HUES6 (cell line): ENCODE measurements around the gene MPDZ.
"Not testable (repeated sequence)": the region's sequence is repeated elsewhere in the genome, so short reads cannot be mapped to it uniquely, and the experiment has no call there.

Source experiments
- H3K27ac ChIP-seq: 2 replicates; pipeline ENCODE4 v1.7.0; 2013; ENCODE audit warnings: low read depth, mild to moderate bottlenecking, low read length, inconsistent platforms
- H3K27me3 ChIP-seq: 2 replicates; pipeline ENCODE4 v1.6.1; 2013; ENCODE audit warnings: low read length; ENCODE audit not compliant: control insufficient read depth, insufficient read depth
- H3K36me3 ChIP-seq: 2 replicates; pipeline ENCODE4 v1.6.1; 2013; ENCODE audit warnings: low read length; ENCODE audit not compliant: control insufficient read depth, insufficient read depth
- H3K4me1 ChIP-seq: 2 replicates; pipeline ENCODE4 v1.6.1; 2013; ENCODE audit warnings: low read length; ENCODE audit not compliant: control insufficient read depth, insufficient read depth
- H3K4me3 ChIP-seq: 2 replicates; pipeline ENCODE4 v1.5.1; 2013; ENCODE audit warnings: low read depth, low read length
- H3K9ac ChIP-seq: one replicate; pipeline ENCODE4 v1.6.1; 2013; ENCODE audit warnings: mild to moderate bottlenecking, low read length
- H3K9me3 ChIP-seq: 2 replicates; pipeline ENCODE4 v1.6.1; 2013; ENCODE audit warnings: low read depth, low read length; ENCODE audit not compliant: control insufficient read depth, insufficient read depth

The MPDZ gene

GRCh38 chr9:13264788-13265187 is 14.7 kb downstream of the MPDZ start:
- Histone ChIP-seq H3K9ac (no peak overlapping the region), H3K4me1 (peaks cover 24% of the 10 kb centered on the region), H3K36me3 (no peaks in the 10 kb centered on the region), H3K4me3 (no peak overlapping the region), H3K27ac (no peak overlapping the region), H3K9me3 (no peaks in the 10 kb centered on the region), H3K27me3 (no peaks in the 10 kb centered on the region)

- Histone ChIP-seq H3K4me1 (peaks cover 17% of the 10 kb centered on the region), H3K27ac (no peak overlapping the region), H3K9ac (no peak overlapping the region), H3K27me3 (no peaks in the 10 kb centered on the region), H3K4me3 (no peak overlapping the region), H3K9me3 (no peaks in the 10 kb centered on the region), H3K36me3 (no peaks in the 10 kb centered on the region)
Measured at GRCh38 chr9:13263511-13263910, 16.0 kb downstream of the MPDZ start.

DNA sequence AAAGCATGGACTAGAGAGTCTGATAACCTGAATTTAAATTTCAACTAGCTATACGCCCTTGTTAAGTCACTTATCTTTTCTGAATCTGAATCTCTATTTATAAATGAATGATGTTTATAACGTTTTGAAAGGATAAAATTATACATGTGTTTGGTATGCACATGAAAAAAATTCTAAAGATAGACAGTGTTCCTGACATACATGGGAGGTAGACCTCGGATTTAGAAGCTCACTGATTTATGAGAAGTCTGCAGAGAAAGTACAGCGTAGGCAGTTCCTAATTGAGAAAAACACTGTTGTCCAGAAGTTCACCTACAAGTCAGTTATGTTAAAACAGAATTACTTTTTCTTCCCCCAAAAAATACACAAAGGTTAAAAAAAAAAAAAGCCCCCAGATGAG is 26.6 kb downstream of the MPDZ start:
- H3K4me1 ChIP-seq = peaks cover 8% of the 10 kb centered on the region; the same call in 1 of the 2 replicates
- H3K36me3 ChIP-seq = no peaks in the 10 kb centered on the region; the same call in 1 of the 2 replicates
- H3K27me3 ChIP-seq = no peaks in the 10 kb centered on the region
- H3K9me3 ChIP-seq = peaks cover 12% of the 10 kb centered on the region; the same call in 1 of the 2 replicates
- no peak overlapping the region for H3K4me3 ChIP-seq
- H3K27ac ChIP-seq = no peak overlapping the region
- no peak overlapping the region for H3K9ac ChIP-seq

GRCh38 chr9:13244181-13244580 is 35.3 kb downstream of the MPDZ start:
- peaks cover 13% of the 10 kb centered on the region for H3K36me3 ChIP-seq
- H3K9me3 ChIP-seq = no peaks in the 10 kb centered on the region
- no peak overlapping the region for H3K4me3 ChIP-seq
- 0 out of 2 replicates have a peak, but pooled peaks cover 5% of the 10 kb centered on the region for H3K4me1 ChIP-seq
- H3K27me3 ChIP-seq = no peaks in the 10 kb centered on the region
- no peak overlapping the region; the same call in 1 of the 2 replicates for H3K27ac ChIP-seq
- H3K9ac ChIP-seq = no peak overlapping the region

DNA sequence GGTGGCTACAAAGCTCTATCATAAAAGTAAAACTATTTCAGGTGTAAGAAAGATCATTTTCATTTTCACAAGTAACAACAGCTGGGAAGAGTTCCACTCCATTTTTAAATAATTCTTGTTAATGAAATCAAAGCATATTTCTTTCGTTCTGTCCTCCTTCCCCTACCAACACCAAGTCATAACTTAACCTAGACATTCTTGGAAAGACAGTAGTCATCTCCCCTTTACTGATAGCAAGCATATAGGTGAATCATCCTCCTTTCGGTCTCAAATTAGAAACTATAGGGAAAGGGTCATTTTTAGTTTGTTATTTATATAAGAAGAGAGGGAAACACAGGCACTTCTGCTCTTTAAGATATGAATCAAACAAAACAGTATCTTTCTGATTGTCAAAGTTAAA is 38.2 kb downstream of the MPDZ start:
- Histone ChIP-seq H3K27ac (no peak overlapping the region), H3K27me3 (no peaks in the 10 kb centered on the region), H3K4me3 (no peak overlapping the region), H3K4me1 (0 out of 2 replicates have a peak, but pooled peaks cover 5% of the 10 kb centered on the region), H3K9me3 (no peaks in the 10 kb centered on the region), H3K36me3 (peaks cover 10% of the 10 kb centered on the region), H3K9ac (no peak overlapping the region)

DNA sequence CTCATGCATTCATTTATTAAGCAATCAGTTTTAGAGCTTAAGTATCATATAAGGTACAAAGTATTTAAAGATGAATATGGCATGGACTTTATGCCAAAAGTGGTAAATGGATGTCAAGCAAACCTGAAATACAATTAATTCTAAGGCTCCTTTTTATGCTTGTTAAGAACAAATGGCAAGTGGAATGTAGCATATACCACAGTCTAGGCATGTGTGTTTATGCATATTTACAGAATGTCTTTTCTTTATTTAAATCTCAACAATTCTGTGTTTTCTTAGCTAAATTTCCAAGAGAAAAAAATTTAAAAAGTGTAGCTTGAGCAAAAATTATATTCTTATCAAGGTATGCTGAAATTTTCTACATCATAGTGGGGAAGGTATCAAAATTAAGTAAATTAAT is 39.8 kb downstream of the MPDZ start:
- H3K27ac ChIP-seq = no peak overlapping the region
- no peak overlapping the region for H3K9ac ChIP-seq
- no peak overlapping the region for H3K4me3 ChIP-seq
- H3K4me1 ChIP-seq = 0 out of 2 replicates have a peak, but pooled peaks cover 5% of the 10 kb centered on the region
- H3K9me3 ChIP-seq = no peaks in the 10 kb centered on the region
- peaks cover 4% of the 10 kb centered on the region; the same call in 1 of the 2 replicates for H3K36me3 ChIP-seq
- no peaks in the 10 kb centered on the region for H3K27me3 ChIP-seq

DNA sequence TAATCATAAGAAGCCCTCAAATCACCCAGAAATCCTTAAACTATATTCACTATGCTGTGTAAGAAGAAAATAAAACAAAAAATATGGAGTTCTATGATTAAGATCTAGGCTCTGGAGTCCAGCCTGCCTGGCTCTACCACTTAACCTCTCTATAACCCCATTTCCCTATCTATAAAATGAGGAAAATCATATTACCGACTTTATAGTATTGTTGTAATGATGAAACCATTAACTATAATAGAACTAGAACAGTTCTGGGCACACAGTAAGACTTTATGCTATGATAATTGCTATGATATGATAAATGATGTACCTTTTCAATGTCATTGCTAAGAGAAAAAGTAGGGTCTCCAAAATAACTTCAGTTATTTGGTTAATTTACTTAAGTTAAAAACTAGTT is 40.3 kb downstream of the MPDZ start:
- Histone ChIP-seq H3K9me3 (no peaks in the 10 kb centered on the region), H3K4me3 (no peak overlapping the region), H3K9ac (no peak overlapping the region), H3K27me3 (no peaks in the 10 kb centered on the region), H3K4me1 (0 out of 2 replicates have a peak, but pooled peaks cover 2% of the 10 kb centered on the region), H3K27ac (no peak overlapping the region), H3K36me3 (peaks cover 4% of the 10 kb centered on the region; the same call in 1 of the 2 replicates)

GRCh38 chr9:13234932-13235331 is 44.6 kb downstream of the MPDZ start:
- peaks cover under 1% of the 10 kb centered on the region; the same call in 1 of the 2 replicates for H3K4me1 ChIP-seq
- H3K27ac ChIP-seq = no peak overlapping the region
- no peaks in the 10 kb centered on the region for H3K27me3 ChIP-seq
- H3K9me3 ChIP-seq = no peaks in the 10 kb centered on the region
- H3K4me3 ChIP-seq = no peak overlapping the region
- no peaks in the 10 kb centered on the region for H3K36me3 ChIP-seq
- H3K9ac ChIP-seq = no peak overlapping the region

DNA sequence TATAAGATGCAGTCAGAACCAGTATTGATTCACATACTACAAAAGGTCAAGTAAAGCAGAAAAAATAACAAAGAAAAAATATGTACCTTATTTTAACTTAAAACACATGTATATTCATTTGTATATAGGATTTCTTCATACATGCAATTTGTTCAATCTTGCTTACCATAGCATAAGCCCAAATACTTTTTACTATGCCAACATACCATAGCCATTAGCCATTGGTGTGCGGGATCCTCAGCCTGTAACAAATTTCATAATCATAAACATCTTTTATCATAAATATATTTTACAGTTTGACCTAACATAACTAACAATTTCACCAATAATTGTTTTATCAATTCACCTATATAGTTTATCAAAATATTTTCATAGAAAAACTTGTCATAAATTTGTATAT is 51.1 kb downstream of the MPDZ start:
- Histone ChIP-seq H3K27me3 (no peaks in the 10 kb centered on the region), H3K4me1 (peaks cover 3% of the 10 kb centered on the region; the same call in 1 of the 2 replicates), H3K4me3 (no peak overlapping the region), H3K27ac (no peak overlapping the region), H3K9me3 (no peaks in the 10 kb centered on the region), H3K9ac (no peak overlapping the region), H3K36me3 (no peaks in the 10 kb centered on the region)

DNA sequence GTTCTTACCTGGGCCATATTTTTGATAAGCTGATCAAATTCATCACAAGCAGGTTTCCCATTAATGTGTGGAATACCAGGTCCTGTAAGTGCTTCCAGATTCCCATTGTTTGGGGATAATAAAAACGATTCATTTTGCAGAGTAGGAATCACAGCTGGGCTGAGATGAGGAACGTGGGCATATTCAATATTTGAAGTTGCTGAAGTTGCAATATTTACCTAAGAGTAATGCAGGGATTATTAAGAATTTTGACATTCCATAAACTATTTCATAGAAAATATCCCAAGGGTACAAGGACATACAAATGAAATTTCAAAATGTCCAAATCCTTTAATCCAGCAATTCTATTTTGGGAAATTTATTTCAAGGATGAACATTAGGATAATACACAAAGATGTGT is 55.1 kb downstream of the MPDZ start:
- H3K9me3 ChIP-seq = no peaks in the 10 kb centered on the region
- H3K27ac ChIP-seq = no peak overlapping the region
- peaks cover 12% of the 10 kb centered on the region for H3K36me3 ChIP-seq
- H3K4me3 ChIP-seq = no peak overlapping the region
- H3K4me1 ChIP-seq = peaks cover 5% of the 10 kb centered on the region; the same call in 1 of the 2 replicates
- no peak overlapping the region for H3K9ac ChIP-seq
- no peaks in the 10 kb centered on the region for H3K27me3 ChIP-seq

DNA sequence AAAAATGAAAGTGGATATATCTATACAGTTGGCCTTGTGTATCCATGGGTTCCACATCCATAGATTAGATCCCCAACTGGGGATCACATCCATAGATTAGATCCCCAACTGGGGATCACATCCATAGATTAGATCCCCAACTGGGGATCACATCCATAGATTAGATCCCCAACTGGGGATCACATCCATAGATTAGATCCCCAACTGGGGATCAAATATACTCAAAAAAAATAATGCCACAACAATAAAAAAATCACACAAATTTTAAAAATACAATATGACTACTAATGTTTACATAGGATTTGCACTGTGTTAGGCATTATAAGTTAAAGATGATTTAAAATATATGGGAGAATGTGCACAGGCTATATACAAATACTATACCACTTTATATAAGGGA is 56.8 kb downstream of the MPDZ start:
- not testable (repeated sequence) for H3K4me3 ChIP-seq, H3K27ac ChIP-seq, H3K27me3 ChIP-seq, H3K9ac ChIP-seq, H3K4me1 ChIP-seq, H3K9me3 ChIP-seq
- peaks cover 14% of the 10 kb centered on the region for H3K36me3 ChIP-seq

DNA sequence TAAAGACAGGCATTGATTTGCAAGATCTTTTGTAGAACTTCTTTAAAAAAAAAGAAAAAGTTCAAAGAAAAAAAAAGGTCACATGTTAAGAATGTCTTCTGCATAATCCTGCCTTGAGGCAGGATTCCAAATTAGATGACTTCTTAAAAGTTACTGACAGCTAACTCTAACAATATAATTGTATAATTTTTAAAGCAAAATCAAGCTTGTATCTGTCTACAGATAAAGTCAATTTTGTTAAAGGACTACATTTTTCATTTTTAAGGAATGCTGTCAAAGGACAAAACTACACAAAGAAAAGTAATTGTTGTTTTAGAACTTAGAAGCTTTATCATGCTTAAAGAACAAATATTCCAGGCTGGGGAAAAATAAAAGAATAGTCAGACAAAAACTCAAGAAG is 57.8 kb downstream of the MPDZ start:
- H3K4me3 ChIP-seq = no peak overlapping the region
- H3K9ac ChIP-seq = no peak overlapping the region
- H3K36me3 ChIP-seq = peaks cover 17% of the 10 kb centered on the region
- no peak overlapping the region for H3K27ac ChIP-seq
- H3K4me1 ChIP-seq = peaks cover 5% of the 10 kb centered on the region; the same call in 1 of the 2 replicates
- H3K9me3 ChIP-seq = no peaks in the 10 kb centered on the region
- no peaks in the 10 kb centered on the region for H3K27me3 ChIP-seq
